Measurements from ENCODE around the gene ZFP92.
A peak's percentile ranks its signal among the peaks of the same experiment; 100 is the strongest.

ZFP92 gene

DNA sequence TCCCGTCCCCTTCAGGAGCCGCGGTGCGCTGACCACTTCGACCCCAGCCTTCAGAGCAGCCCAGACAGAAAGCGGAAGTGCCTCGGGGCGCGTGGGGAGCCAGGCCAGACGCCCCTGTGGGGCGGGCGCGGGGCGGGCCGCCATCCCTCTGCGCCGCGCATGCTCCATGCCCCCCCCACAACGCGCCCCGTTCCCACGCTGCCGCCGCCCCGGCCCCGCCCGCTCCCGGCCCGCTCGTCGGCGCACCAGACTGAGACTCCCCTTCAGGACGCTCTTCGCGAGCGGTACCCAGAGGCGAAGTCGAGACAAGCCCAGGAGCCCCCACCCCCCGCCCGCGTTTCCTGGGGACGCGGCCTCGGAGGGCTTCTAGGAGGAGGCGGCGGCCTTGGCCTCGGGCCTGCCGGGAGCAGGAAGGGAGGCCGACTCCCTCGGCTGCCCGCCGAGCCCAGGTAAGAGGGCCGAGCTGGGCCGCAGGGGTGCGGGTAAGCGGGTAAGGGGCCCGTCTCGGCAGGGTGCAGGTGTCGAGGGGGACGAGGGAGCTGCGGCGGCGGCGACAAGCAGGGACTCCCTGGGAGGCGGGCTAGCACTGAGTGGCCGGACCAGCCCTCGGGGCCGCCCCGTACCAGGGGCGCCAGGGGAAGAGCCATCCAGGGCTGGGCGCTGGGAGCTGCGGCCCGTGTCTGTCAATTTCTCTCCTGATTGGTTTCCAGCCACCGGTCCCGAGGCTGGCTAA lies at the start of gene ZFP92:
ZFP92 (plus strand) TSS at position 218 of the 733 bp plus-strand sequence. CDS start 6,851 bp downstream, outside the sequence.
- Histone ChIP-seq H3K4me3 (ENCODE audit: low read length, poor library complexity, severe bottlenecking) (no peak within 1 kb of the TSS), H3K9me3 (ENCODE audit: insufficient read depth, low read depth, low read length) (no peaks in the 10 kb centered on the region), H3K4me2 (ENCODE audit: low read depth, low read length, poor library complexity, severe bottlenecking) (no peak within 1 kb of the TSS), H3K79me2 (ENCODE audit: insufficient read depth, low read length) (no peaks in the 10 kb centered on the region), H4K20me1 (ENCODE audit: insufficient read depth, low read length, poor library complexity, severe bottlenecking) (no peaks in the 10 kb centered on the region), H3K27me3 (ENCODE audit: insufficient read depth, low read length, poor library complexity, severe bottlenecking) (no peaks in the 10 kb centered on the region), H3K9ac (ENCODE audit: low read depth, low read length, poor library complexity, severe bottlenecking) (no peak within 1 kb of the TSS), H3K4me1 (ENCODE audit: insufficient read depth, low read length, poor library complexity, severe bottlenecking) (no peaks in the 10 kb centered on the region), H3K9me2 (replicated peaks; ENCODE audit: low read depth, low read length) (no peaks in the 10 kb centered on the region), H3F3A (ENCODE audit: low read depth) (no peaks in the 10 kb centered on the region), H2AFZ (ENCODE audit: low read length) (no peak within 1 kb of the TSS), H3K36me3 (ENCODE audit: insufficient read depth, low read length) (no peaks in the 10 kb centered on the region)
- TF ChIP-seq CTCF (conservative IDR thresholded peaks at IDR 0.05; ENCODE audit: low read length), result no peak
- TF ChIP-seq EZH2phosphoT487 (IDR thresholded peaks at IDR 0.05; ENCODE audit: borderline replicate concordance), result no peak

DNA sequence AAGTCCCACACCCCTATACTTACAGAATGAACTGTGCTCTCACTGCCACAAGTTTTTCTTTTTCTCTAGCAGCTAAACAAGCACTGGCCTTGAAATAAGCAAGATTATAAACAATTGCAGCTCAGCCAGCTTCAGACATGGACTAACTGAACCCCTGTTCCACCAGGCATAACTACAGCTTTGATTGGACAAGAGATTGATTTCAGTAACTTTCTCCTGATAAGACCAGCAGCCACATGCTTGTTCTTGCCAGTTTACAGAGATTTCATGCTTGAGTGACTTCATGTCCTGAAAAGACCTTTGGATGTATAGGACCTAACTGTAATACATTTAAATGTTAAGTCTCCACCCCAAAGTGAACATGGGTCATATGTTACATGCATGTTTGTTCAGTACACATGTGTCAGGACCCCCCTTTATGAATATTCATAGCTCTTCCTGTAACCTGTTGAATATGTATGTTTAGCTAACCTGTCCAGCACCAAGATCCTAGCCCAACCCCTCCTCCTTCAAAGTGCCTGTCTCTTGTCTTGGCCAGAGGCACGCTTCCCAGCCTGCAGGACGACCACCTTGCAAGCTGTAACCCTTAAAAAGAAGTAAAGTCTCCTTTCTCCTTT lies 49.4 kb upstream of the ZFP92 start:
- Histone ChIP-seq H3K4me1 (ENCODE audit: insufficient read depth, low read length, poor library complexity, severe bottlenecking) (peaks cover 4% of the 10 kb centered on the region), H3K9ac (ENCODE audit: low read depth, low read length, poor library complexity, severe bottlenecking) (no peak overlapping the region), H4K20me1 (ENCODE audit: insufficient read depth, low read length, poor library complexity, severe bottlenecking) (no peaks in the 10 kb centered on the region), H3K4me3 (ENCODE audit: low read length, poor library complexity, severe bottlenecking) (no peak overlapping the region), H3K9me3 (ENCODE audit: insufficient read depth, low read depth, low read length) (no peaks in the 10 kb centered on the region), H3K36me3 (ENCODE audit: insufficient read depth, low read length) (no peaks in the 10 kb centered on the region), H3K27me3 (ENCODE audit: insufficient read depth, low read length, poor library complexity, severe bottlenecking) (no peaks in the 10 kb centered on the region), H3K4me2 (ENCODE audit: low read depth, low read length, poor library complexity, severe bottlenecking) (peak overlapping the region; percentile 15), H3F3A (ENCODE audit: low read depth) (no peaks in the 10 kb centered on the region), H3K79me2 (ENCODE audit: insufficient read depth, low read length) (no peaks in the 10 kb centered on the region), H3K9me2 (replicated peaks; ENCODE audit: low read depth, low read length) (no peaks in the 10 kb centered on the region), H2AFZ (ENCODE audit: low read length) (0 out of 2 replicates have a peak overlapping the region, but pooled peaks have one; percentile 49)
- TF ChIP-seq EZH2phosphoT487 (IDR thresholded peaks at IDR 0.05; ENCODE audit: borderline replicate concordance), result no peak
- no peak for TF ChIP-seq CTCF (conservative IDR thresholded peaks at IDR 0.05; ENCODE audit: low read length)

GRCh38 chrX:153365670-153366069 lies 45.6 kb upstream of the ZFP92 start:
- no peaks in the 10 kb centered on the region for H3K79me2 ChIP-seq (ENCODE audit: insufficient read depth, low read length)
- H3K4me3 ChIP-seq (ENCODE audit: low read length, poor library complexity, severe bottlenecking), result no peak overlapping the region
- H3K27me3 ChIP-seq (ENCODE audit: insufficient read depth, low read length, poor library complexity, severe bottlenecking), result no peaks in the 10 kb centered on the region
- no peaks in the 10 kb centered on the region for H3K9me2 ChIP-seq (replicated peaks; ENCODE audit: low read depth, low read length)
- peaks cover 10% of the 10 kb centered on the region for H3K4me1 ChIP-seq (ENCODE audit: insufficient read depth, low read length, poor library complexity, severe bottlenecking)
- TF ChIP-seq CTCF (conservative IDR thresholded peaks at IDR 0.05; ENCODE audit: low read length) (no peak), EZH2phosphoT487 (IDR thresholded peaks at IDR 0.05; ENCODE audit: borderline replicate concordance) (no peak)
- no peak overlapping the region for H2AFZ ChIP-seq (ENCODE audit: low read length)
- no peaks in the 10 kb centered on the region for H3F3A ChIP-seq (ENCODE audit: low read depth)
- H3K9me3 ChIP-seq (ENCODE audit: insufficient read depth, low read depth, low read length), result no peaks in the 10 kb centered on the region
- no peak overlapping the region for H3K9ac ChIP-seq (ENCODE audit: low read depth, low read length, poor library complexity, severe bottlenecking)
- H4K20me1 ChIP-seq (ENCODE audit: insufficient read depth, low read length, poor library complexity, severe bottlenecking), result no peaks in the 10 kb centered on the region
- no peaks in the 10 kb centered on the region for H3K36me3 ChIP-seq (ENCODE audit: insufficient read depth, low read length)
- H3K4me2 ChIP-seq (ENCODE audit: low read depth, low read length, poor library complexity, severe bottlenecking), result no peak overlapping the region

Measured in Loucy (cell line).